Measurements from ENCODE around the gene HEMK1.

Gene HEMK1

GRCh38 chr3:50628601-50629000, 59.3 kb downstream of the HEMK1 start:
- FAIRE-seq: no peak
- DNase-seq (ENCODE audit: extremely low spot score, insufficient read length, low read depth): no peak

GRCh38 chr3:50630394-50630793, 61.1 kb downstream of the HEMK1 start:
- no peak for FAIRE-seq
- no peak for DNase-seq (ENCODE audit: extremely low spot score, insufficient read length, low read depth)

GRCh38 chr3:50630877-50631276, 61.6 kb downstream of the HEMK1 start:
- no peak for DNase-seq (ENCODE audit: extremely low spot score, insufficient read length, low read depth)
- FAIRE-seq: no peak

GRCh38 chr3:50632450-50632849, 63.1 kb downstream of the HEMK1 start:
- FAIRE-seq (no peak), DNase-seq (ENCODE audit: extremely low spot score, insufficient read length, low read depth) (no peak)

GRCh38 chr3:50633230-50633790, 64.0 kb downstream of the HEMK1 start:
- FAIRE-seq (no peak), DNase-seq (ENCODE audit: extremely low spot score, insufficient read length, low read depth) (no peak)

GRCh38 chr3:50635066-50635465, 65.7 kb downstream of the HEMK1 start:
- DNase-seq (ENCODE audit: extremely low spot score, insufficient read length, low read depth) (no peak), FAIRE-seq (no peak)

- DNase-seq (ENCODE audit: extremely low spot score, insufficient read length, low read depth) (no peak), FAIRE-seq (no peak)
These were observed 67.7 kb downstream of the HEMK1 start for GRCh38 chr3:50637011-50637410.

GRCh38 chr3:50637945-50638344, 68.6 kb downstream of the HEMK1 start:
- FAIRE-seq (no peak), DNase-seq (ENCODE audit: extremely low spot score, insufficient read length, low read depth) (no peak)

GRCh38 chr3:50639055-50639494, 69.8 kb downstream of the HEMK1 start:
- no peak for DNase-seq (ENCODE audit: extremely low spot score, insufficient read length, low read depth)
- FAIRE-seq: no peak

- FAIRE-seq (no peak), DNase-seq (ENCODE audit: extremely low spot score, insufficient read length, low read depth) (no peak)
These were observed 73.1 kb downstream of the HEMK1 start for GRCh38 chr3:50642382-50642781.

- DNase-seq (ENCODE audit: extremely low spot score, insufficient read length, low read depth) (no peak), FAIRE-seq (no peak)
These were observed 75.2 kb downstream of the HEMK1 start for GRCh38 chr3:50644561-50644960.

- DNase-seq (ENCODE audit: extremely low spot score, insufficient read length, low read depth): no peak
- no peak for FAIRE-seq
These were observed 76.1 kb downstream of the HEMK1 start for GRCh38 chr3:50645378-50645777.
